ES-I3 (cell line): ENCODE results near the gene CCNG2.
A peak's percentile ranks its signal among the peaks of the same experiment; 100 is the strongest.

ENCODE experiments used
- H3K36me3 ChIP-seq: 2 replicates; pipeline ENCODE4 v1.6.1; 2013; ENCODE audit warnings: mild to moderate bottlenecking, low read length, control low read depth, moderate library complexity; ENCODE audit not compliant: insufficient read depth
- H3K4me1 ChIP-seq: 2 replicates; pipeline ENCODE4 v1.6.1; 2013; ENCODE audit warnings: mild to moderate bottlenecking, control low read depth, low read length; ENCODE audit not compliant: insufficient read depth
- H3K9ac ChIP-seq: 2 replicates; pipeline ENCODE4 v1.6.1; 2013; ENCODE audit warnings: low read depth, mild to moderate bottlenecking, low read length, moderate library complexity
- H3K9me3 ChIP-seq: 2 replicates; pipeline ENCODE4 v1.6.1; 2013; ENCODE audit warnings: mild to moderate bottlenecking, low read length, moderate library complexity; ENCODE audit not compliant: control insufficient read depth, insufficient read depth

The CCNG2 gene, protein sequence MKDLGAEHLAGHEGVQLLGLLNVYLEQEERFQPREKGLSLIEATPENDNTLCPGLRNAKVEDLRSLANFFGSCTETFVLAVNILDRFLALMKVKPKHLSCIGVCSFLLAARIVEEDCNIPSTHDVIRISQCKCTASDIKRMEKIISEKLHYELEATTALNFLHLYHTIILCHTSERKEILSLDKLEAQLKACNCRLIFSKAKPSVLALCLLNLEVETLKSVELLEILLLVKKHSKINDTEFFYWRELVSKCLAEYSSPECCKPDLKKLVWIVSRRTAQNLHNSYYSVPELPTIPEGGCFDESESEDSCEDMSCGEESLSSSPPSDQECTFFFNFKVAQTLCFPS

DNA sequence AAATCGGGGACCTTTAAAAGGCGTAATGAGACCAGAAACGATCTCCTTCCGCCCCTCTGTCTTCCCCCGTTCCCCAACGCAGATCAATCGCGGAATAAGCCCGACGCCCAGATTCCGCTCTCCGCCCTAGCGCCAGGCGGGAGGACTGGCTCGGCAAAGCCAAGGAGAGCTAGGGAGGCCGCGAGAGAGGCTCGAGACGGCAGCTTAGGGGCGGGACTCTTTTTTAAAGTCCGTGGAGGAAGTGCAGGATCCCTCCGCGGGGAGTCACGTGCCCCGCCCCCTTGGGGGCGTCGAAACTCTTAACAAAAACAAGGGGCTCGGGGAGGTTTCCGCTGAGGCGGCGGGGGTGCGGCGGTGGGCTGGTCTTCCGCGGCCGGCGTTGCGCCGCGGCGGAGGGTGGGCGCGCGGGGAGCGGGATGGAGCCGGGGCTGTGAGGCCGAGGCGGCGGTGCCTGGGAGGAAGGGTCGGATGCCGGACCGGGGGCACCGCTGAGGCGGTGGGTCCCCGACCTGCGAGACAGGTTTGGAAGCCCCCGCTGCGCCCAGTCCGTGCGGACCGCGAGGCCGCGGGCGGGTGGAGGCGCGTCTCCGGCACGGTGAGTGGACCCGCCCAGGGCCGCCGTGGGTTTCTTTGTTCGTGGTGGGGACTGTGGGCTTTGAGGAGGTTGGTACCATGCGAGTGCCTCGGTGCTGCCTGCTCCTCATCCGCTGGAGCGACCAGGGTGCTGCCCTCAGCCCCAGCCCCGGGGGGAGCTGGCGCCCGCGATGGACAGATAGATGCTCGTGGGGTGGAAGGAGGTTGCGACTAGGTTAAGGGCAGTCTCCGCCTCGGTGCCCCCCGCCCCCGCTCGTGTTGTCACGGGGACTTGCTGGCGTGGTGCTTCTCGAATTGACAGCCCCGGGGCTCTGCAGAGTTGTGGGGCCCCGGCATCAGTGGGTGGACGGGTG lies at the start of gene CCNG2:
TSS of gene CCNG2 (plus strand) at position 296 of the 947 bp plus-strand sequence. CDS start 1,326 bp downstream, outside the sequence.
- Histone ChIP-seq H3K36me3 (peaks cover 4% of the 10 kb centered on the region), H3K9me3 (no peaks in the 10 kb centered on the region), H3K4me1 (no peaks in the 10 kb centered on the region), H3K9ac (peak within 1 kb of the TSS; percentile 94)

DNA sequence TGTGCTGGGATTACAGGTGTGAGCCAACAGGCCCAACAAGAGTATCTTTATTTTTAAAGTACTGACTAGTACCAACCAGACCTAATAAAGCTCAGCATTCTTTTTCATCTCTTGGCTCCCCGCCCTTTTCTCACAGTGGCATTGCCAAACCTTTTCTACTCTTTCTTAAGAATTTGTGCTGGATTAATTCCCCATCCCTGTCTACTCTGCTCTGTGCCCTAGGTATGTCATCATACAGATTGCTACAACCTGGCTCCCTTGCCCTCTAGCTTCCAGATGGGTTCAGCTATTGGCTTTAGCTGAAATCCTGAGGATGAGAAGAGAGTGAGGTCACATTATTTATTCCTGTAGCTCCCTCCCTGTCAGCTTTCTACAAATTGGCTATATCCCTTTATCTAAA lies 46.3 kb upstream of the CCNG2 start:
- Histone ChIP-seq H3K4me1 (no peaks in the 10 kb centered on the region), H3K9ac (no peak overlapping the region), H3K36me3 (no peaks in the 10 kb centered on the region), H3K9me3 (no peaks in the 10 kb centered on the region)

DNA sequence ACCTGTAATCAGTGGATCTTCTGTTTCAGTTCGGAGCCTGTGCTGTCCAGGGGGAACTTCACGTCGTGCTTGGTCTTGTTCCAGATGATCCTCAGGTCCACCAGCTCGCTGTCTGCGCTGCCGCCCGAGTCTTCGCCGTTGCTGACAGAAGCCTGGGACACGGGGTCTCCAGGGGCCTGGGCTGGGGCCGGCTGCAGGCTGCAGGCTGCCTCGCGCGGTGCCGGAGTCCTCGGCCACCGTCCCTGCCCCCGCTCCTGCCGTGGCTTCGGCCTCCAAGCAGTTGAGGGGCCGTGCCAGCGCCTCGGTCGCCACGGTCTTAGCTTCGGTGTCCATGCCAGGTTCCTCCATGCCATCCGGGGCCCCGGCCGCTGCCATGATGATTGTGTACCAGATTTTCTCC lies 43.9 kb upstream of the CCNG2 start:
- Histone ChIP-seq H3K9ac (no peak overlapping the region), H3K9me3 (no peaks in the 10 kb centered on the region), H3K36me3 (no peaks in the 10 kb centered on the region), H3K4me1 (no peaks in the 10 kb centered on the region)

DNA sequence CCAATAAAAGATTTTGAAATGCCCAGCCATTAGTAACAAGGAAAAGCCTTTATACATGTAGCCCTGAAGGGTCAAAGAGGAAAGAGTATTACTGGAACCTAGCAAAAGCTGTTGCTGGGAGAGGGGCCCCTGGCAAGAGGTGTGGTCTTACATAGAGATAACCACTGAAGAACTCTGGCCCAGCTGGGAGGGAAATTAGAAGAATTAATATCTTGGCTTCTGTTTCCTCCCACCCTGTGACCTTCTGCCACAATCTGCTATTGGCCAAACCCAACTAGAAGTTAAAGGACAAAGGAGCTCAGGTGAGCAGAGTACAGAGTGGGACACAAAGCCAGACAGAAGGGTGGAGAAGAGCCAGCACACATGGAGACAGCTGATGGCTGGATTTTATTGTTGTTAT lies 39.3 kb upstream of the CCNG2 start:
- H3K36me3 ChIP-seq = no peaks in the 10 kb centered on the region
- no peaks in the 10 kb centered on the region; the same call in 1 of the 2 replicates for H3K4me1 ChIP-seq
- H3K9me3 ChIP-seq = no peaks in the 10 kb centered on the region
- H3K9ac ChIP-seq = no peak overlapping the region

DNA sequence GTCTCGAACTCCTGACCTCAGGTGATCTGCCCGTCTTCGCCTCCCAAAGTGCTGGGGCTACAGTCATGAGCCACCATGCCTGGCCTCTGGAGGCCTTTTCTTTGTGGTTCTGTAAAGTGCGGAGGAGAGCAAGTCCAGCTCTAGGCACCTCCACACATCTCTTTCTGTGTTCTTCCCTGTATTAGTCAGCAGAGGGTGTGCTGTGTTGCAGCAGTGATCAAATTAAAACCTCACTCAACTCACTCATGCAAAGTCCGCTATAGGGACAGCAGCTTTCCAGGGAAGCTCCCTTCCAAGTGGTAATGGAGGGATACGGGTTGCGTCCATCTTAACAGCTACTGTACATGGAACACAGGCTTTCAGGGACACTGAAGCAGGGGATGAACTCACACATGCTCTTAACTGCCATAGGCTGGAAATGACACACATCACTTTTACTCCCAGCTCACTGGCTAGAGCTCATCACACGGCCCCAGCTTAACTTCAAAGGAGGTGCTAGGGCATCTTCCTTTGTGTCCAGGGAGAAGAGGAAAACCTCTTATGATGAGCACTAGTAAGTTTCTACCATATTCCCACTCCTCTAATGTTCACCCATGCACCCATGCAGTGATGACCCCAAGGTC lies 36.0 kb upstream of the CCNG2 start:
- no peaks in the 10 kb centered on the region for H3K36me3 ChIP-seq
- H3K4me1 ChIP-seq = peaks cover 10% of the 10 kb centered on the region; the same call in 1 of the 2 replicates
- no peak overlapping the region for H3K9ac ChIP-seq
- H3K9me3 ChIP-seq = no peaks in the 10 kb centered on the region

DNA sequence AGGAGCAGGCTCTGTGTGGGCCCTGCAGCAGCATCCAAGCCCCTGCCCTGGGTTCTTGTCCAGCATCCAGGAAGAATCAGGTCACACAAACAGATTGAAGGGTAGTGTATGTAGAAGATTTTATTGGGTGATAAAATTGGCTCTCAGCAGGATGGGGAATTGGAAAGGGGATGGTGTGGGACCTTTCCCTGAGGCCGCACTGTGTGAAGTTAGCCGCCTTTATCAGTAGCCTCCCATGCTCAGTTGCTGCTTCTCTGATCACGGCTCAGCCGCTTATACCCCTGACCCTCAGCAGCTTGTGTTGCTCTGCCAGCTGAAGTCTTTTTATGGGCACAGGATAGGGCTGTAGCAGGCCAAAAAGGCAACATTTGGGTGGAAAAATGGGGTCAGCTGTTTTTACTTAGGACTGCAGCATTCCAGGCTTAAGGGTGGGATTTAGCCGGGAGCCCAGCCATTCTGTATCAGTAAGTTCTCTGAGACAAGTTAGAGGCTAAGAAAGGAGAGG lies 35.2 kb upstream of the CCNG2 start:
- Histone ChIP-seq H3K36me3 (no peaks in the 10 kb centered on the region), H3K9ac (no peak overlapping the region), H3K4me1 (peaks cover 10% of the 10 kb centered on the region; the same call in 1 of the 2 replicates), H3K9me3 (no peaks in the 10 kb centered on the region)

DNA sequence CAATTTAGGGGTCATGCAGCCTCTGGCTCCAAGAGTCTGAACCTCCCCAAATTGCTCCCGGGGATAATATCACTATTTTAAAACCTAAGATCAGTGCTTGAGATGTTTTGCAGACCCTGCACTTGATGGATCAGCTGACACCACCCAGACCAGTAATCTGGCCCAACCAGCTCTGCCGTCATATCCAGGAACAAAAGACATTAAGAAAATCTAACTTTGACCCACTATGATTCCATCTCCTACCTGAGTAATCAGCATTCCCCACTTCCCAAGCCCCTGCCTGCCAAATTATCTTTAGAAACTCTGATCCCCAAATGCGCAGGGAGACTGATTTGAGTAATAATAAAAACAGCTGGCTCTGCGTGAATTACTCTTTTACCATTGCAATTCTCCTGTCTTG lies 34.4 kb upstream of the CCNG2 start:
- H3K36me3 ChIP-seq = no peaks in the 10 kb centered on the region
- H3K4me1 ChIP-seq = peaks cover 10% of the 10 kb centered on the region; the same call in 1 of the 2 replicates
- H3K9me3 ChIP-seq = no peaks in the 10 kb centered on the region
- no peak overlapping the region for H3K9ac ChIP-seq

DNA sequence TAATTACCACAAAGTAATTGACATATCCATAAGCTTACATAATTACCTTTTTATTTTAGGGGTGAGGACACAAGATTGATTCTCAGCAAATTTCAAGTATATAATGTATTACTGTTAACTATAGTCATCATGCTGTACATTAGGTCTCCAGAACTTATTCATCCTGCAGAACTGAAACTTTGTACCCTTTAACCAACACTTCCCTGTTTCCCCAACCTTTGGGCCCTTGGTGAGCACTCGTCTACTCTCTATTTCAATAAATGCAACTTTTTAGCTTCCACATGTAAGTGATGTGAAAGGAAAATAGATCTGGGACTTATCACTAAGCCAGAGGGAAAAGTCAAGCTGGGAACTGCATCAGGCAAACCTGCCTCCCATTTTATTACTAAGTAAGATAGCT lies 33.6 kb upstream of the CCNG2 start:
- no peak overlapping the region for H3K9ac ChIP-seq
- peaks cover 10% of the 10 kb centered on the region; the same call in 1 of the 2 replicates for H3K4me1 ChIP-seq
- no peaks in the 10 kb centered on the region for H3K36me3 ChIP-seq
- no peaks in the 10 kb centered on the region for H3K9me3 ChIP-seq

DNA sequence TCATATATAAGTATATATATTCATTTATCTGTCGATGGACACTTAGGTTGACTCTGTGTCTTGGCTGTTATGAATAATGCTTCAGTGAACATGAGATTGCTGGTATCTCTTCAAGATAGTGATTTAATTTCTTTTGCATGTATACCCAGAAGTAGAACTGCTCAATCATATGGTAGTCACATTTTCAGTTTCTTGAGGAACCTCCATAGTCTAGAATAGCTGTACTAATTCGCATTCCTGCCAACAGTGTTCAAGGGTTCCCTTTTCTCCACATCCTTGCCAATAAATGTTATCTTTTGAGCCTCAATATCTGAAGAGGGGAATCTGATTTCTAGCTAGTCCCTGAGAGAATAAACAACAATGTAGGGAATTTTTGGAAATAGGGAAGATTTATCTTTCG lies 32.4 kb upstream of the CCNG2 start:
- Histone ChIP-seq H3K4me1 (peaks cover 10% of the 10 kb centered on the region; the same call in 1 of the 2 replicates), H3K9ac (no peak overlapping the region), H3K36me3 (no peaks in the 10 kb centered on the region), H3K9me3 (no peaks in the 10 kb centered on the region)

DNA sequence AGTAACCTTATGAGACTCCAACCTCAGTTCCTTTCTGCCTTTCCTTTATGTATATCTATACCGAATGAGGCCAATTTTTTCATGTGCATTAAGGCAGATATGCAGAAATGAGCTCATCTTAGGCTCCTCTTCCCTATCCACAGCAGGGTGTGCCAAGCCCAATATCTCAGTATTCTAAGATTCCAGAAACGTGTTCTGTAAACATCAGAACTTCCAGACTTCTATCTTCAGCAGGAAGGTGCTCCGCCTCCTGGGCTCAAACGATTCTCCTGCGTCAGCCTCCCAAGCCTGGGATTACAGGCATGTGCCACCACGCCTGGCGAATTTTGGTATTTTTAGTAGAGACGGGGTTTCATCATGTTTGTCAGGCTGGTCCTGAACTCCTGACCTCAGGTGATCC lies 31.0 kb upstream of the CCNG2 start:
- Histone ChIP-seq H3K9me3 (no peaks in the 10 kb centered on the region), H3K36me3 (no peaks in the 10 kb centered on the region), H3K4me1 (peaks cover 10% of the 10 kb centered on the region; the same call in 1 of the 2 replicates), H3K9ac (no peak overlapping the region)

DNA sequence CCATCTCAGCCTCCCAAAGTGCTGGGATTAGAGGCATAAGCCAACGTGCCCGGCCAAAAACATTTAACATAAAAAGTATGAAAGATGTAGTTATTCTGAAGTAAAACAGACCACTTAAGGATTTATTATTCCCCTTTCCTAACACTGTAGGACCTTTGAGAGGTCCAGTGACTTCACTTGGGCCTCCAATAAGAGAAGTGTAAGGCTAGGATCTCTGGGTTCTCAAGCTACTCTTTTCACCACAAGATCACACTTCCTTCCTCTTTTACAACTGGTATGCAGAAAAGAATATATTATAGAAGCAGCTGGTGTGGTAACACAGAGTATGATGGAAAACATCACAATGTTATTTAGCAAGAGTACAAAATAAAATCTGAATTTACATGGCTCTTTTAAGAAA lies 30.2 kb upstream of the CCNG2 start:
- H3K9ac ChIP-seq = no peak overlapping the region
- no peaks in the 10 kb centered on the region for H3K36me3 ChIP-seq
- H3K4me1 ChIP-seq = peaks cover 10% of the 10 kb centered on the region; the same call in 1 of the 2 replicates
- no peaks in the 10 kb centered on the region for H3K9me3 ChIP-seq

DNA sequence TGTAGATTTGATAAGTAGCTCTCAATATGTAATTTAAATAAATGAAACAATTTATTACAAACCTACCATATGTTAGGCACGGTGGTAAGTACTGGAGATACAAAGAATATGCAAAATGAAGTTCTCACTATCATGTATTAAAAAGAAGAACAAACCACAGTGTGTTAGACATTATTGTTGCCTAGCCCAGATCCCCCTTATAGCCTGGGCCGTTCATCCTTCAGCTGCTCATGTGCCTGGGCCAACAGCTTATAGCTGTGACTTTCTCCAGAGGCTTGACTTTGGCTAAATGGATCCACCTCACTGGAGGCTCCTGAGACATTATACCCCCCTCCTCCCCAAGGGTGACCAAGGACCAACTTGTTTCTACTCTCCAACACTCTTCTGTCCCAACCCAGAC lies 29.8 kb upstream of the CCNG2 start:
- no peaks in the 10 kb centered on the region for H3K36me3 ChIP-seq
- H3K9ac ChIP-seq = no peak overlapping the region
- peaks cover 10% of the 10 kb centered on the region; the same call in 1 of the 2 replicates for H3K4me1 ChIP-seq
- H3K9me3 ChIP-seq = no peaks in the 10 kb centered on the region

DNA sequence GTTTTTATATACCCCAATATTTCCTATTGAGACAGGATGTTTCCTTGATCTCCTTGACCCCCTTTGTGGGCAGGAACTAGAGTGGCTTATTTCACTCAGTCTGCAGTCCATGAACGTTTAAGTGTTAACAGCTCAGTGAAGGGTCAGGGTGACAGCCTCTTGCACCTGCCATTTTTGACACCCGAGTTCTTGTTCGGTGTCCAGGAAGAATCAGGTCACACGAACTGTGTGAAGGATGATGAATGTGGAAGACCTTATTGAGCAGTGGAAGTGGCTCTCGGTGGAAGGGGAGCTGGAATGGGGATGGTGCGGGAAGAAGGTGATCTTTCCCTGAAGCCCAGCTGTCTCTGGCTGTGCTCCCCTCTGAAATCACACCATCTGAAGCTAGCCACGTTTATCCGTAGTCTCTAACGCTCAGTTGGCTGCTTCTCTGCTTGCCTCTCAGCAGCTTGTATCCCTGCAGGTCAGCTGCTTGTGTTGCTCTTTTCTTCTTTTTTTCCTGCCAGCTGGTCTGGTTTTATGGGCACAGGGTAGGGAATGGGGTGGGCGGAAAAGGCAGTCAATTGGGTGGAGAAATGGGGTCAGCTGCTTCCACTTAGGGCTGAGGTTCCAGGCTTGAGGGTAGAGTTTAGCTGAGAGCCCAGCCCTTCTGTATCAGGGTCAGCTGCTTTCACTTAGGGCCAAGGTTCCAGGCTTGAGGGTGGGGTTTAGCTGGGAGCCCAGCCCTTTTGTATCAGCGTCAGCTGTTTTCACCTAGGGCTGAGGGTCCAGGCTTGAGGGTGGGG lies 29.0 kb upstream of the CCNG2 start:
- H3K9ac ChIP-seq = no peak overlapping the region
- H3K9me3 ChIP-seq = no peaks in the 10 kb centered on the region
- H3K36me3 ChIP-seq = no peaks in the 10 kb centered on the region
- peaks cover 10% of the 10 kb centered on the region; the same call in 1 of the 2 replicates for H3K4me1 ChIP-seq
